ENCODE measurements around the gene MVP.
A peak's percentile ranks its signal among the peaks of the same experiment; 100 is the strongest.

DNA sequence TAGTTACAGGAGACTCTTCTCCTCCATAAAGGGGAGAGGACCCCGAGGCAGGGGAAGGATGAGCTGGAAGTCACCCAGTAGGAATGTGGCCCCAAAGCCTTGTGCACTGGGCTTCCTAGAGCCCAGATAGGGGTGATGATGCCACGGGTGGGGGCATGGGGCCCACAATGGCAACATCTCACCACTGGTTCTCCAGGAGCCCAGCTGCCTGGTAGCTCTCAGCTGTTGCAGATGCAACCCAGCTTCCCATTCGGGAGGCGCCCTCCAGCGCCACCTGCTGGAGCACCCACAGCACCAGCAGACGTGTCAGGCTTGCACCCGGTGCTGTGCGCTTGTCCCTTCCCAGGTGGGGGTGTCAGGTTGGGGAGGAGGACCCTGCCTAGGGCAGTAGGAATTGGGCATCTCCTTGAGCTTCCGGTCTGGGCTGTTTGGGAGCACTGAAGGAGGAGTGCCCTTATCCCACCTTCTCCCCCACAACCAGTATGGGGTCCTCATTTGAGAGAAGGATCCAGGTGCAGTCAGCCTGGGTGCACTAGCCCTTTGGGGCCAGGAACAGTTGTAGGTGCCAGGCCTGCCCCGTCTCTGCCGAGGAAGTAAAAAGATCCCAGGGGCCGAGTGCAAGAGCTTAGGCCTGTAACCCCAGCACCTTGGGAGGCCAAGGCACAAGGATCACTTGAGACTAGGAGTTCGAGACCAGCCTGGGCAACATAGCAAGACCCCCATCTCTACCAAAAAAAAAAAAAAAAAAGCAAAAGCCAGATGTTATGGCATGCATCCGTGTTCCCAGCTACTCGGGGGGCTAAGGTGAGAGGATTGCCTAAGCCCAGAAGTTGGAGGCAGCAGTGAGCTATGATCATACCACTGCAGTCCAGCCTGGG is 28.4 kb downstream of the MVP start:
- TF ChIP-seq, protein P1, sequence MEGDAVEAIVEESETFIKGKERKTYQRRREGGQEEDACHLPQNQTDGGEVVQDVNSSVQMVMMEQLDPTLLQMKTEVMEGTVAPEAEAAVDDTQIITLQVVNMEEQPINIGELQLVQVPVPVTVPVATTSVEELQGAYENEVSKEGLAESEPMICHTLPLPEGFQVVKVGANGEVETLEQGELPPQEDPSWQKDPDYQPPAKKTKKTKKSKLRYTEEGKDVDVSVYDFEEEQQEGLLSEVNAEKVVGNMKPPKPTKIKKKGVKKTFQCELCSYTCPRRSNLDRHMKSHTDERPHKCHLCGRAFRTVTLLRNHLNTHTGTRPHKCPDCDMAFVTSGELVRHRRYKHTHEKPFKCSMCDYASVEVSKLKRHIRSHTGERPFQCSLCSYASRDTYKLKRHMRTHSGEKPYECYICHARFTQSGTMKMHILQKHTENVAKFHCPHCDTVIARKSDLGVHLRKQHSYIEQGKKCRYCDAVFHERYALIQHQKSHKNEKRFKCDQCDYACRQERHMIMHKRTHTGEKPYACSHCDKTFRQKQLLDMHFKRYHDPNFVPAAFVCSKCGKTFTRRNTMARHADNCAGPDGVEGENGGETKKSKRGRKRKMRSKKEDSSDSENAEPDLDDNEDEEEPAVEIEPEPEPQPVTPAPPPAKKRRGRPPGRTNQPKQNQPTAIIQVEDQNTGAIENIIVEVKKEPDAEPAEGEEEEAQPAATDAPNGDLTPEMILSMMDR (IDR thresholded peaks at IDR 0.05) = peak; percentile 85
- TF ChIP-seq EZH2 (IDR thresholded peaks at IDR 0.05) = no peak
